Endodermal cell (in vitro differentiated cells): ENCODE data around the gene PTX3. TPM values are rescaled to one million over a fixed set of nuclear protein-coding genes. Genes with fewer than 3 reads are reported as not detected.

Source experiments
- DNase-seq: peaks from one replicate; pipeline ENCODE4 v3.0.0-alpha.2; 2017
- H3K27ac ChIP-seq: 2 replicates; pipeline ENCODE4 v1.5.1; 2013; ENCODE audit warnings: mild to moderate bottlenecking, low read depth, low read length, moderate library complexity
- H3K27me3 ChIP-seq: 2 replicates; pipeline ENCODE4 v1.6.1; 2013; ENCODE audit warnings: mild to moderate bottlenecking, low read length, moderate library complexity; ENCODE audit not compliant: insufficient read depth, control insufficient read depth, poor library complexity, severe bottlenecking
- H3K36me3 ChIP-seq: 2 replicates; pipeline ENCODE4 v1.7.0; 2013; ENCODE audit warnings: mild to moderate bottlenecking, low read length, moderate library complexity; ENCODE audit not compliant: control insufficient read depth, insufficient read depth
- H3K4me1 ChIP-seq: one replicate; pipeline ENCODE4 v1.7.0; 2013; ENCODE audit warnings: low read length; ENCODE audit not compliant: control insufficient read depth, insufficient read depth
- H3K4me3 ChIP-seq: 2 replicates; pipeline ENCODE4 v1.5.1; 2013; ENCODE audit warnings: mild to moderate bottlenecking, low read length, moderate library complexity
- H3K9ac ChIP-seq: 2 replicates; pipeline ENCODE4 v1.6.1; 2013; ENCODE audit warnings: mild to moderate bottlenecking, low read length, moderate library complexity; ENCODE audit not compliant: poor library complexity, severe bottlenecking; ENCODE audit errors: extremely low read depth
- H3K9me3 ChIP-seq: 2 replicates; pipeline ENCODE4 v1.6.1; 2013; ENCODE audit warnings: mild to moderate bottlenecking, low read length, moderate library complexity; ENCODE audit not compliant: control insufficient read depth
- H3K27ac Mint-ChIP-seq: 2 replicates; pipeline ENCODE4 v1.8.0; 2020; ENCODE audit warnings: mixed read lengths
- H3K27me3 Mint-ChIP-seq: 2 replicates; pipeline ENCODE4 v1.8.0; 2021; ENCODE audit warnings: mild to moderate bottlenecking, mixed read lengths; ENCODE audit not compliant: insufficient read depth
- H3K36me3 Mint-ChIP-seq: 2 replicates; pipeline ENCODE4 v1.8.0; 2020; ENCODE audit warnings: low read depth, mixed read lengths
- H3K4me1 Mint-ChIP-seq: 2 replicates; pipeline ENCODE4 v1.8.0; 2020; ENCODE audit warnings: mixed read lengths
- H3K4me3 Mint-ChIP-seq: 2 replicates; pipeline ENCODE4 v1.8.0; 2020; ENCODE audit warnings: mild to moderate bottlenecking, moderate library complexity, mixed read lengths
- H3K9me3 Mint-ChIP-seq: 2 replicates; pipeline ENCODE4 v1.8.0; 2020; ENCODE audit warnings: mild to moderate bottlenecking, mixed read lengths
- WGBS, 2 experiments: methylation state at CpG; one replicate each; pipeline versions ENCODE4 v1.1.5 to v1.1.7; 2013; ENCODE audit warnings: missing lambda C conversion rate in 2 of 2, mixed read lengths in 1 of 2; ENCODE audit not compliant: insufficient coverage in 1 of 2, insufficient read length in 1 of 2; 5-methylcytosine and 5-hydroxymethylcytosine counted together
- total RNA-seq, 2 donors: library from RNA; stranded (reverse); fragmentation: NEBNext Ultra II Directional in 1 of 2; extraction: Animal tissue kit (Norgen Biotek cat#: 25700) in 1 of 2; gene quantifications; 2 replicates in 1 of 2; 3 replicates in 1 of 2; pipeline ENCODE4 v1.2.1, GENCODE V29; 2021
- TF ChIP-seq, protein P1 (sequence below): fragments of 200-600 bp; sonication (generic); conservative IDR thresholded peaks from 2 replicates; pipeline ENCODE4 v1.5.0; 2021; ENCODE audit warnings: antibody characterized with exemption, mild to moderate bottlenecking

The PTX3 gene
- total RNA-seq, 2 donors from 2014 or later = 0.13 to 0.51 TPM

GRCh38 chr3:157442729-157443128 is 6.1 kb downstream of the PTX3 start:
- no peaks in the 10 kb centered on the region for H3K4me1 ChIP-seq
- H3K27me3 Mint-ChIP-seq = peaks cover 20% of the 10 kb centered on the region

DNA sequence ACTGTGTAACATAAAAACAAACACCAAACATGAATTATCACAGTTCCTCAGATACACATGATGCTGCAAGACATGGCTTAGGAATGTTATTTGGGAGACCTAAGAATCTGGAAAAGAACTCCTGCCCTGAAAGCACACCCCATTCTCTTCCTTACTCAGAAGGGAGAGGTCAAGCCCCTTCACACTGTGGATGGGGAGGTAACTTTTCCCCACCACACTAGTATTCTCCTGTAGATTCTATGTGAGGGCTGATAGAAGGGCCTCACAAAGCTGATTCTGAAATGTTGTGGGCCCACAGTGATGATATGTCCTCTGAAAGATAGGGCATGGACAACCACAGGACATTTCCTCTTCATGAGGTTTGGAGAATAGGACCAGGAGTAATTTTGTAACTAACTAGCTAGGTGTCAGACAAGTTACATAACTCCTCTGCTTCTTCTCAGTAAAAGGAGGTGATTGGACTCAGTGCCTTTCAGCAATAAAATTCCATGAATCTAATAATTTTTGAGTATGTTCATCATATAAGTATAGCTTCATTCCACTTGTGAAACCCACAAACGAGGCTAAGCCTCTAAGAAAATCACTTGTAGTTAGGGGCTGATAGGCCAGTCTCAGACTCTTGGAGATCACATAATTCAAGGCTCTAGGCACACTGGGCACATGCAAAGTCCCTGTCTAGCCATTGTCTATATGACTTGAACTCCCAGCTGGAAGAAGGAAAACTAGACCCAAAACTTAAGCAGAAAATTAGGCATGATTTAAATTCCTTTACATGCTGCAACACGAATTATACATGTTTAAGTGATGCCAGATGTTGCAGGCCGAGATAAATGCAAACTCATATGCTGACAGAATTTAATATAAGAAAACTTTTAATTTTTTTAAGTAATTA is 7.5 kb downstream of the PTX3 start:
- Histone ChIP-seq H3K27me3 (peaks cover under 1% of the 10 kb centered on the region), H3K9ac (no peak overlapping the region), H3K9me3 (no peaks in the 10 kb centered on the region), H3K36me3 (no peaks in the 10 kb centered on the region), H3K4me3 (no peak overlapping the region), H3K27ac (no peak overlapping the region), H3K4me1 (no peaks in the 10 kb centered on the region)
- 89 to 100% methylated on average over 3 of the region's 3 CpGs for WGBS, 2 experiments
- no peak overlapping the region for H3K27ac Mint-ChIP-seq
- no peaks in the 10 kb centered on the region for H3K4me1 Mint-ChIP-seq
- no peaks in the 10 kb centered on the region for H3K36me3 Mint-ChIP-seq
- peaks cover 3% of the 10 kb centered on the region for H3K9me3 Mint-ChIP-seq
- no peak overlapping the region for H3K4me3 Mint-ChIP-seq
- H3K27me3 Mint-ChIP-seq = peaks cover 6% of the 10 kb centered on the region
- TF ChIP-seq, protein P1, sequence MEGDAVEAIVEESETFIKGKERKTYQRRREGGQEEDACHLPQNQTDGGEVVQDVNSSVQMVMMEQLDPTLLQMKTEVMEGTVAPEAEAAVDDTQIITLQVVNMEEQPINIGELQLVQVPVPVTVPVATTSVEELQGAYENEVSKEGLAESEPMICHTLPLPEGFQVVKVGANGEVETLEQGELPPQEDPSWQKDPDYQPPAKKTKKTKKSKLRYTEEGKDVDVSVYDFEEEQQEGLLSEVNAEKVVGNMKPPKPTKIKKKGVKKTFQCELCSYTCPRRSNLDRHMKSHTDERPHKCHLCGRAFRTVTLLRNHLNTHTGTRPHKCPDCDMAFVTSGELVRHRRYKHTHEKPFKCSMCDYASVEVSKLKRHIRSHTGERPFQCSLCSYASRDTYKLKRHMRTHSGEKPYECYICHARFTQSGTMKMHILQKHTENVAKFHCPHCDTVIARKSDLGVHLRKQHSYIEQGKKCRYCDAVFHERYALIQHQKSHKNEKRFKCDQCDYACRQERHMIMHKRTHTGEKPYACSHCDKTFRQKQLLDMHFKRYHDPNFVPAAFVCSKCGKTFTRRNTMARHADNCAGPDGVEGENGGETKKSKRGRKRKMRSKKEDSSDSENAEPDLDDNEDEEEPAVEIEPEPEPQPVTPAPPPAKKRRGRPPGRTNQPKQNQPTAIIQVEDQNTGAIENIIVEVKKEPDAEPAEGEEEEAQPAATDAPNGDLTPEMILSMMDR = no peak
- DNase-seq = no peak

More at GRCh38 chr3:157442729-157443128, 6.1 kb downstream of the PTX3 start:
- no peak overlapping the region for H3K27ac ChIP-seq
- H3K9me3 ChIP-seq = no peaks in the 10 kb centered on the region
- no peaks in the 10 kb centered on the region for H3K4me1 Mint-ChIP-seq
- H3K27me3 ChIP-seq = peaks cover 14% of the 10 kb centered on the region
- no peaks in the 10 kb centered on the region for H3K36me3 Mint-ChIP-seq
- no peak overlapping the region for H3K4me3 Mint-ChIP-seq
- DNase-seq = no peak
- TF ChIP-seq, protein P1 = no peak
- H3K36me3 ChIP-seq = no peaks in the 10 kb centered on the region
- no peaks in the 10 kb centered on the region for H3K9me3 Mint-ChIP-seq
- H3K4me3 ChIP-seq = no peak overlapping the region
- whole genome bisulfite sequencing, 2 experiments = 92 to 100% methylated on average over 1 to 2 of the region's 2 CpGs
- no peak overlapping the region for H3K27ac Mint-ChIP-seq
- H3K9ac ChIP-seq = no peak overlapping the region

- Mint-ChIP-seq H3K4me1 (no peaks in the 10 kb centered on the region), H3K9me3 (peaks cover 4% of the 10 kb centered on the region), H3K36me3 (no peaks in the 10 kb centered on the region), H3K27me3 (peaks cover under 1% of the 10 kb centered on the region), H3K4me3 (no peak overlapping the region), H3K27ac (no peak overlapping the region)
- Histone ChIP-seq H3K9ac (no peak overlapping the region), H3K27me3 (no peaks in the 10 kb centered on the region), H3K27ac (no peak overlapping the region), H3K4me3 (no peak overlapping the region), H3K9me3 (no peaks in the 10 kb centered on the region), H3K4me1 (no peaks in the 10 kb centered on the region), H3K36me3 (no peaks in the 10 kb centered on the region)
- TF ChIP-seq, protein P1 = no peak
- 86% methylated on average over 1 of the region's 1 CpG; no CpG with 5 or more reads in 1 of the 2 experiments for WGBS, 2 experiments
- no peak for DNase-seq
These were observed 8.1 kb downstream of the PTX3 start for GRCh38 chr3:157444797-157445184.
